ENCODE results near the gene TBL2. TPM values are rescaled to one million over a fixed set of nuclear protein-coding genes. Genes with fewer than 3 reads are reported as not detected.
"Not testable (repeated sequence)": the region's sequence is repeated elsewhere in the genome, so short reads cannot be mapped to it uniquely, and the experiment has no call there.

Gene TBL2
- total and polyA plus RNA-seq, 2 experiments from 2014 or later: 69.7 to 101 TPM

DNA sequence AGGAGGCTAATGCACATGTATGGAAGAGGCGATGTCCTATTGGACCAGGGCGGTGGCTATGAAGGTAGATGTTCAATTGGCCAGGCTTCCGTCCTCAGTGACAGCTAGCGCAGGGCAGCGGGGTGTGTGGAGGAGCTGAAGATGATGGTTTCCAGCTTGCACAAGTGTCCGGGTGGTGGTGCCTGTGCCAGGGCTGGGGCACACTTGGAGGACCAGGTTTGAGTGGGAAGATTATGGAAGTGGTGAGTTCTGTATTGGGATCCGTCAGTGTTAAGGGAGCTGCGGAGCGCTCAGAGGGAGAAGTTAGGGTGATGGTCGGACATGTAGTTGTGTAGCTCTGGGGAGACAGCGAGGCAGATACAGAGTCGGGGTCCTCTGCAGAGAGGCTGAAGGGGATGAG is 8.5 kb upstream of the TBL2 start:
- H3K4me2 ChIP-seq (ENCODE audit: unreplicated experiment): no peak overlapping the region
- no peaks in the 10 kb centered on the region for H3F3A ChIP-seq (ENCODE audit: insufficient read depth)
- no peaks in the 10 kb centered on the region for H3K79me2 ChIP-seq (ENCODE audit: insufficient read depth)
- no peaks in the 10 kb centered on the region for H3K27me3 ChIP-seq (replicated peaks; ENCODE audit: insufficient read depth)
- H3K9ac ChIP-seq: no peak overlapping the region
- H3K4me1 ChIP-seq (ENCODE audit: insufficient read depth): no peaks in the 10 kb centered on the region
- H4K20me1 ChIP-seq (ENCODE audit: insufficient read depth): no peaks in the 10 kb centered on the region
- DNase-seq: no peak
- 86 to 90% methylated on average over 12 of the region's 12 CpGs for WGBS, 2 experiments (ENCODE audit: low coverage in 1 of 2, low lambda C conversion rate in 2 of 2, missing lambda C conversion rate in 2 of 2)
- no peaks in the 10 kb centered on the region for H3K9me2 ChIP-seq (ENCODE audit: insufficient read depth)
- no peak overlapping the region for H3K4me3 ChIP-seq
- H3K36me3 ChIP-seq (ENCODE audit: low read depth): no peaks in the 10 kb centered on the region
- no peaks in the 10 kb centered on the region for H3K9me3 ChIP-seq (ENCODE audit: low read depth)
- TF ChIP-seq EZH2 (IDR thresholded peaks at IDR 0.05; ENCODE audit: insufficient read depth, poor library complexity, severe bottlenecking): no peak
- TF ChIP-seq EZH2phosphoT487 (IDR thresholded peaks at IDR 0.05; ENCODE audit: insufficient read depth, low read depth): no peak
- H2AFZ ChIP-seq: no peak overlapping the region
- H3K27ac ChIP-seq: no peak overlapping the region
- in situ Hi-C loops (cut with MboI): no loop called here

DNA sequence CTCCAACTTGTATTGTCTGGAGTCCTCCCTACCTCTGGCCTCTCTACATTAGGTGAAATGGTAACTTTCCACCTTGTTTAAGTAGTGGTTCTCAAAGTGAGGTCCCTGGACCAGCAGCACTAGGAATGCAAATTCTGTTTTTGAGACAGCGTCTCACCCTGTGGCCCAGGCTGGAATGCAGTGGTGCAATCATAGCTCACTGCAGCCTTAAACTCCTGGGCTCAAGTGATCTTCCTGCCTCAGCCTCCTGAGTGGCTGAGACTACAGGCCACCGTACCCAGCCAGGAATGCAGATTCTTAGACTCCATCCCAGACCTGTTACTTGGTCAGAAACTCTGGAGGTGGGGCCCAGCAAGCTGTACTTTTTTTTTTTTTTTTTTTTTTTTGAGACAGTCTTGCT is 6.8 kb upstream of the TBL2 start:
- H3K4me3 ChIP-seq: no peak overlapping the region
- H3K9me2 ChIP-seq (ENCODE audit: insufficient read depth): no peaks in the 10 kb centered on the region
- H3K79me2 ChIP-seq (ENCODE audit: insufficient read depth): no peaks in the 10 kb centered on the region
- WGBS, 2 experiments (ENCODE audit: low coverage in 1 of 2, low lambda C conversion rate in 2 of 2, missing lambda C conversion rate in 2 of 2): 56 to 79% methylated on average over 2 of the region's 2 CpGs
- no peak overlapping the region for H2AFZ ChIP-seq
- H3K9me3 ChIP-seq (ENCODE audit: low read depth): no peaks in the 10 kb centered on the region
- no peak for TF ChIP-seq EZH2 (IDR thresholded peaks at IDR 0.05; ENCODE audit: insufficient read depth, poor library complexity, severe bottlenecking)
- no peaks in the 10 kb centered on the region for H3K4me1 ChIP-seq (ENCODE audit: insufficient read depth)
- no peaks in the 10 kb centered on the region for H3K36me3 ChIP-seq (ENCODE audit: low read depth)
- no peak for DNase-seq
- H3K27ac ChIP-seq: no peak overlapping the region
- no peak overlapping the region for H3K9ac ChIP-seq
- no peaks in the 10 kb centered on the region for H3K27me3 ChIP-seq (replicated peaks; ENCODE audit: insufficient read depth)
- H3K4me2 ChIP-seq (ENCODE audit: unreplicated experiment): no peak overlapping the region
- H3F3A ChIP-seq (ENCODE audit: insufficient read depth): no peaks in the 10 kb centered on the region
- in situ Hi-C loops (cut with MboI): no loop called here
- no peaks in the 10 kb centered on the region for H4K20me1 ChIP-seq (ENCODE audit: insufficient read depth)

DNA sequence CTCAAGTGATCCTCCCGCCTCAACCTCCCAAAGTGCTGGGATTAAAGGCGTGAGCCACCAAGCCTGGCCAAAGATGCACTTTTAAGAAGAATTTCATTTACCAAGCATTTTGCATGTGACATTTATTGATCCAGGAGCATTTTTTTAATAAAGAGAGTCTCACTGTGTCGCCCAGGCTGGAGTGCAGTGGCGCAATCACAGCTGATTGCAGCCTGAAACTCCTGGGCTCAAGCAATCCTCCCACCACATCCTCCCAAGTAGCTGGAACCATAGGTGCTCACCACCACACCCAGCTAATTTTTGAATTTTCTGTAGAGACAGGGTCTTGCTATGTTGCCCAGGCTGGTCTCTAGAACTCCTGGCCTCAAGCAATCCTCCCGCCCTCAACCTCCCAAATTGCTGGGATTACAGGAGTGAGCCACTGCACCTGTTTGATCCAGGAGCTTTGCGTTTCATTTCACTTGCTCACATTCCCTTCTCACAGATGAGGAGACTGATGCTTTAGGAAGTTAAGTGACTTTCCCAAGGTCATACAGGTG is 4.4 kb upstream of the TBL2 start:
- Histone ChIP-seq H3K36me3 (ENCODE audit: low read depth) (no peaks in the 10 kb centered on the region), H3K4me2 (ENCODE audit: unreplicated experiment) (no peak overlapping the region), H3F3A (ENCODE audit: insufficient read depth) (peaks cover 3% of the 10 kb centered on the region; the same call in 1 of the 2 replicates), H3K9me2 (ENCODE audit: insufficient read depth) (no peaks in the 10 kb centered on the region), H3K4me3 (no peak overlapping the region), H3K9ac (no peak overlapping the region), H3K27me3 (replicated peaks; ENCODE audit: insufficient read depth) (no peaks in the 10 kb centered on the region), H3K79me2 (ENCODE audit: insufficient read depth) (peaks cover 5% of the 10 kb centered on the region), H4K20me1 (ENCODE audit: insufficient read depth) (no peaks in the 10 kb centered on the region), H3K27ac (no peak overlapping the region), H3K9me3 (ENCODE audit: low read depth) (no peaks in the 10 kb centered on the region), H3K4me1 (ENCODE audit: insufficient read depth) (no peaks in the 10 kb centered on the region), H2AFZ (no peak overlapping the region)
- no peak for DNase-seq
- WGBS, 2 experiments (ENCODE audit: low coverage in 1 of 2, low lambda C conversion rate in 2 of 2, missing lambda C conversion rate in 2 of 2): 79 to 84% methylated on average over 6 of the region's 6 CpGs
- TF ChIP-seq EZH2phosphoT487 (IDR thresholded peaks at IDR 0.05; ENCODE audit: insufficient read depth, low read depth) (no peak), EZH2 (IDR thresholded peaks at IDR 0.05; ENCODE audit: insufficient read depth, poor library complexity, severe bottlenecking) (no peak)
- in situ Hi-C loops (cut with MboI): no loop called here

DNA sequence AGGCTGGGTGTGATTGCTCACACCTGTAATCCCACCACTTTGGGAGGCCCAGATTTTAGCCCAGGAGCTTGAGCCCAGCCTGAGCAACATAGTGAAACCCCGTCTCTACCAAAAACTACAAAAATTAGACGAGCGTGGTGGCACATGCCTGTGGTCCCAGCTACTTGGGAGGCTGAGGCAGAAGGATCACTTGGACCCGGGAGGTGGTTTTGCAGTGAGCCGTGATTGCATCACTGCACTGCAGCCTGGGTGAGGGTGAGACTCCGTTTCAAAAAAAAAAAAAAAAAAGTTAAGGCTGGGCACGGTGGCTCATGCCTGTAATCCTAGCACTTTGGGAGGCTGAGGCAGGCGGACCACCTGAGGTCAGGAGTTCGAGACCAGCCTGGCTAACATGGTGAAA is 2.6 kb upstream of the TBL2 start:
- H3K4me3 ChIP-seq; H4K20me1 ChIP-seq (ENCODE audit: insufficient read depth); H3F3A ChIP-seq (ENCODE audit: insufficient read depth); in situ Hi-C loops (cut with MboI); DNase-seq; H3K27me3 ChIP-seq (replicated peaks; ENCODE audit: insufficient read depth); H3K4me2 ChIP-seq (ENCODE audit: unreplicated experiment); H3K9me2 ChIP-seq (ENCODE audit: insufficient read depth); H3K9ac ChIP-seq; H3K9me3 ChIP-seq (ENCODE audit: low read depth); H3K27ac ChIP-seq; H3K36me3 ChIP-seq (ENCODE audit: low read depth); H2AFZ ChIP-seq: not testable (repeated sequence)
- Histone ChIP-seq H3K79me2 (ENCODE audit: insufficient read depth) (peaks cover 23% of the 10 kb centered on the region), H3K4me1 (ENCODE audit: insufficient read depth) (peaks cover 15% of the 10 kb centered on the region; the same call in 1 of the 2 replicates)
- WGBS, 2 experiments (ENCODE audit: low coverage in 1 of 2, low lambda C conversion rate in 2 of 2, missing lambda C conversion rate in 2 of 2): 80 to 81% methylated on average over 9 of the region's 9 CpGs
